T-helper 1 cell treated with Interleukin-12 subunit alpha and Interleukin-12 subunit beta and Interleukin-4 antibody, amounts not matched to agents 30 μg/mL and 1 μg/mL, for 36 hours (primary cell): ENCODE data around the gene CCDC154.
A peak's percentile ranks its signal among the peaks of the same experiment; 100 is the strongest.

ENCODE experiments used
- H3K27ac Mint-ChIP-seq: one replicate; pipeline ENCODE4 v1.8.0; 2021; ENCODE audit warnings: mild to moderate bottlenecking, mixed read lengths
- H3K27me3 Mint-ChIP-seq: one replicate; pipeline ENCODE4 v1.8.0; 2021; ENCODE audit warnings: low read depth, mixed read lengths
- H3K36me3 Mint-ChIP-seq: one replicate; pipeline ENCODE4 v1.8.0; 2021; ENCODE audit warnings: low read depth, mixed read lengths
- H3K4me1 Mint-ChIP-seq: one replicate; pipeline ENCODE4 v1.8.0; 2021; ENCODE audit warnings: low read depth, mixed read lengths
- H3K4me3 Mint-ChIP-seq: one replicate; pipeline ENCODE4 v1.8.0; 2021; ENCODE audit warnings: mild to moderate bottlenecking, moderate library complexity, mixed read lengths
- H3K9me3 Mint-ChIP-seq: one replicate; pipeline ENCODE4 v1.8.0; 2021; ENCODE audit warnings: mixed read lengths

CCDC154 gene

GRCh38 chr16:1429631-1430030 lies 14.7 kb downstream of the CCDC154 start:
- no peaks in the 10 kb centered on the region for H3K27me3 Mint-ChIP-seq
- H3K27ac Mint-ChIP-seq, result no peak overlapping the region
- H3K4me3 Mint-ChIP-seq, result no peak overlapping the region
- no peaks in the 10 kb centered on the region for H3K36me3 Mint-ChIP-seq
- no peaks in the 10 kb centered on the region for H3K4me1 Mint-ChIP-seq
- no peaks in the 10 kb centered on the region for H3K9me3 Mint-ChIP-seq

GRCh38 chr16:1429012-1429411 lies 15.3 kb downstream of the CCDC154 start:
- no peak overlapping the region for H3K27ac Mint-ChIP-seq
- H3K36me3 Mint-ChIP-seq, result no peaks in the 10 kb centered on the region
- H3K27me3 Mint-ChIP-seq, result no peaks in the 10 kb centered on the region
- no peak overlapping the region for H3K4me3 Mint-ChIP-seq
- no peaks in the 10 kb centered on the region for H3K9me3 Mint-ChIP-seq
- no peaks in the 10 kb centered on the region for H3K4me1 Mint-ChIP-seq

DNA sequence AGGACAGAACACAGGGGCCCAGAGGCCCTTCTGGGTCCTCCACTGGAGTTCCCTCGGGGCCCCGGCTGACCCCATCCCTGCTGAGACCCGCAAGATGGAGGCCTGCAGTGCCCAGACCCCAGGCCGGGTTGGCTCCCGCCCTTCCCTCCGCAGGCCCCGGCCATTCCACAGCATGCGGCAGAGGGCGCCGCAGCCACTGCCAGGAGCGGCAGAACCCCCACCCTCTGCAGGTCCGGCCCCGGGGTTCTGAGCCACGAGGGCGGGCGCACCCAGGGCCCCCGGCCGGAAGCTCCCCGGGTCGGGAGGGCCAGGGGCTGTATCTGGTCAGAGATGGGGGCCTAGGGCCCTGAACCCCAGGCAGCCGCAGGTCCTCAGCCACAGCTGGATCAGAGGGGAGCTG lies 15.8 kb downstream of the CCDC154 start:
- Mint-ChIP-seq H3K9me3 (no peaks in the 10 kb centered on the region), H3K36me3 (no peaks in the 10 kb centered on the region), H3K4me3 (no peak overlapping the region)

GRCh38 chr16:1427473-1428461 lies 16.6 kb downstream of the CCDC154 start:
- Mint-ChIP-seq H3K9me3 (no peaks in the 10 kb centered on the region), H3K4me3 (no peak overlapping the region), H3K36me3 (no peaks in the 10 kb centered on the region), H3K27ac (no peak overlapping the region), H3K4me1 (peaks cover 3% of the 10 kb centered on the region), H3K27me3 (no peaks in the 10 kb centered on the region)

More for the DNA sequence above, 15.8 kb downstream of the CCDC154 start:
- Mint-ChIP-seq H3K27me3 (no peaks in the 10 kb centered on the region), H3K27ac (no peak overlapping the region), H3K4me1 (peaks cover 3% of the 10 kb centered on the region)

GRCh38 chr16:1426734-1427471 lies 17.5 kb downstream of the CCDC154 start:
- Mint-ChIP-seq H3K4me1 (peaks cover 3% of the 10 kb centered on the region), H3K27me3 (no peaks in the 10 kb centered on the region), H3K9me3 (no peaks in the 10 kb centered on the region), H3K4me3 (no peak overlapping the region), H3K27ac (no peak overlapping the region), H3K36me3 (peaks cover 3% of the 10 kb centered on the region)

GRCh38 chr16:1425616-1426370 lies 18.6 kb downstream of the CCDC154 start:
- peaks cover 3% of the 10 kb centered on the region for H3K36me3 Mint-ChIP-seq
- no peaks in the 10 kb centered on the region for H3K9me3 Mint-ChIP-seq
- no peaks in the 10 kb centered on the region for H3K27me3 Mint-ChIP-seq
- no peak overlapping the region for H3K27ac Mint-ChIP-seq
- no peak overlapping the region for H3K4me3 Mint-ChIP-seq
- H3K4me1 Mint-ChIP-seq, result peaks cover 7% of the 10 kb centered on the region

- Mint-ChIP-seq H3K4me1 (peaks cover 12% of the 10 kb centered on the region), H3K36me3 (peaks cover 5% of the 10 kb centered on the region), H3K9me3 (no peaks in the 10 kb centered on the region), H3K27me3 (no peaks in the 10 kb centered on the region), H3K27ac (no peak overlapping the region), H3K4me3 (no peak overlapping the region)
Measured at GRCh38 chr16:1424028-1424427, 20.3 kb downstream of the CCDC154 start.

- Mint-ChIP-seq H3K27ac (peak overlapping the region; percentile 99), H3K9me3 (no peaks in the 10 kb centered on the region), H3K4me3 (no peak overlapping the region), H3K27me3 (no peaks in the 10 kb centered on the region), H3K36me3 (peaks cover 5% of the 10 kb centered on the region), H3K4me1 (peaks cover 12% of the 10 kb centered on the region)
Measured at GRCh38 chr16:1422076-1422475, 22.3 kb downstream of the CCDC154 start.

DNA sequence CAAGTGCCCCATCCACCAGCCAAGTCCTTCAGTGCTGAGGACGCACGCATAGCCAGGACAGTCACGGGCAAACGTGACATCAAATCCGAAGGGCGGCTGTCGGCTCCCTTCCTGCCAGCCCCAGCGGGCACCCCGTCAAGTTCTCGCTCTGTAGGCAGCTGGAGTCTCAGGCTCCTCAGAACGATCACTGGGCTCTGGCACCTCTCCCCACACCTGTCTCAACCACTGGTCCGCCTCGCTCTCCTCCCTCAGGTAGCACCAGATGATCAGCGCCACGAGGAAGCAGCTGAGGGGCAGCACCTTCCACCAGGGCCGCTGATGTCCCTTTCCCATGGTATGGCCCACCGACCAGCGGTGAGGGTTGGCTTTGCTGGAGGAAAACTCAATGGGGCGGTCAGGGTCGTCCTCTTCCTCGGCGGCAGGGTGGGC lies 24.2 kb downstream of the CCDC154 start:
- H3K4me1 Mint-ChIP-seq, result peaks cover 12% of the 10 kb centered on the region
- peak overlapping the region; percentile 88 for H3K4me3 Mint-ChIP-seq
- H3K36me3 Mint-ChIP-seq, result peaks cover 5% of the 10 kb centered on the region
- H3K27ac Mint-ChIP-seq, result peak overlapping the region; percentile 76
- no peaks in the 10 kb centered on the region for H3K9me3 Mint-ChIP-seq
- H3K27me3 Mint-ChIP-seq, result no peaks in the 10 kb centered on the region

DNA sequence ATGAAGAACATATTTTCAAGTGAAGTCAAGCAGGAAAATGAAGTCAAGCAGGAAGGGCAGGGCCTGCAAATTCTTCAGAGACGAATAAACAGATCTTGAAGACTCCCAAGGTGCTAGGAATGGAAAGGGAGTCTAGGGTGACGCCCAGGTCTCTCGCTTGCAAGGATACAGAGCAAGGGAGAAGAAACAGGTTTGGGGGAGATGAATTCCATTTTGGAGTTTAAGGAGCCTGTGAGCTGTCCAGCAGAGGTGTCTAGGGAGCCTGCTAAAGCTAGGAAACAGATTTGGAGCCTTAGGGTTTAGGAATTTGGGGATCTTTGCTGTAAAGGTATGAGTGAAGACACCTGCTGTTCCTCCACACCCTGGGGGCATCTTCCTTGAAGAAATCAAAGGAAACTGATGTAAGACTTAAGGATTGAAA lies 27.8 kb downstream of the CCDC154 start:
- no peak overlapping the region for H3K4me3 Mint-ChIP-seq
- peaks cover 5% of the 10 kb centered on the region for H3K36me3 Mint-ChIP-seq
- peaks cover 13% of the 10 kb centered on the region for H3K4me1 Mint-ChIP-seq
- peak overlapping the region; percentile 63 for H3K27ac Mint-ChIP-seq
- no peaks in the 10 kb centered on the region for H3K27me3 Mint-ChIP-seq
- no peaks in the 10 kb centered on the region for H3K9me3 Mint-ChIP-seq

DNA sequence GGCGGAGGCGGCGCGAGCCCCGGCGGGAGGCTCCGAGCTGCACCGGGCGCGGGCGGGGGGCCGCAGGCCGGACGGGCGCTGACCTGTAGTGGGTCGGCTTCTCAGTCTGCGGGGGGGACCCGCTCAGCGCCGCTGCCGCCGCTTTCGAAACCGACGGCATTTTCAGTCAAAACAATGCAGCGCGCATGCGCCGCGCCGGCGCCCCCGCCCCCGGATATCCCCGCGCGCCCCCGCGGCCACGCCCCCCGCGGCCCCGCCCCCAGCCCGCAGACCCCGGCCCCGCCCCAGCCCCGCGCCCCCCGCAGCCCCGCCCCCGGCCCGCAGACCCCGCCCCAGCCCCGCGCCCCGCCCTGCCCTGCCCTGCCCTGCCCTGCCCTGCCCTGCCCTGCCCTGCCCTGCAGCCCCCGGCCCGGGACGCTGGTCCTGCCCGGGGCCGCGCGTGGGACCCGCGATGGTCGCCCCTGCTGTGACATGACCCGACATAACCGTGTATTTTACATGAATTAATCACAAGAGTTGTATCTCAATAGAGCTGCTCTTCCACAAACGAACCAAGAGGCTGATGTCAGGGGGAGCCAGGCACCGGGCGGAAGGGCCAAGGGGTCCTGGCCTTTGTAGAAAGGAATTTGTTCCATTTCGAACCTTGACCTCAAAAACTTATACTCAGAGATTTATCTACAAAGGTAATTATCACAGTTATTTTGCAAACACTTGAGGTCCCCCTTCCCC lies 29.7 kb downstream of the CCDC154 start, which contains the start of gene UNKL:
TSS of gene UNKL (minus strand) at position 173 of the 729 bp plus-strand sequence. CDS start at position 160, 13 bp downstream.
- Mint-ChIP-seq H3K36me3 (peaks cover 3% of the 10 kb centered on the region), H3K4me3 (peak within 1 kb of the TSS; percentile 82), H3K4me1 (peaks cover 4% of the 10 kb centered on the region), H3K27ac (peak within 1 kb of the TSS; percentile 83), H3K27me3 (no peaks in the 10 kb centered on the region), H3K9me3 (no peaks in the 10 kb centered on the region)

DNA sequence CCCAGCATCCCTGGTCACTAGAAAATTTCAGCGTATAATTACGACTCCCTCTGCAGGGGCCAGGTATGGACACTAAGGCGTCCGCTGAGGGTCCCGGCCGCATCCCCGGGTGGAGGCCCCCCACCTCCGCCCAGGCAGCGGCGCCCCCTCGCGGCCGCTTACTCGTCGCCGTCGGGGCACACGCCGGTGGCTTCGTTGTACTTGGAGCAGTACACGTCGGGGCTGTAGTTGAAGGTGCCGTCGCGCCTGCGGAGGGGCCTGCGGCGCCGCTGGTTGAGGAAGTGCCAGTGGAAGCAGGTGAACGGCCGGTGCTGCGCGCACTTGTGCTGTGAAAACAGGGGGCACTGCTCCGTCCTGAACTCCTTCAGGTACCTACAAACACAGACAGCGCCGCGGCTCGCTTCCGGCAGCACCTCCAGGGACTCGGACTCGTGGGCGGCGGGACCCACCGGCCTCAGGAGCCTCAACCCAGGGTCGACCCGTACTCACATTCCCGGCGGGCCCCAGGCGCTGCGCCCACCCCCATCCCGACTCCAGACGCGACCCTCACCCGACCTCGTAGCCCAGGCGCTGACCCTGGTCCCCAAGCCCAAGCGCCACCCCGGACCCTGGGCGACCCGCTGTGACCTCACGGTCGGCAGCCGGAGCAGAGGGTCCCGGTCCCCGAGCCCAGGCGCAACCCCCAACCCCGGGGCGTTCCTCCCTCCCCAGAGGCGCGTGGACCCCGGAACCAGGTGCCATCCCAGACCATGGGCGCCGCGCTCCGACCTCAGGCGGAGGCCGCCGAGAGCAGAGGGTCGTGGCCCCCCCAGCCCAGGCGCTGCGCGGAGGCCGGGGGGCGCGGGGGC lies 30.4 kb downstream of the CCDC154 start:
- no peaks in the 10 kb centered on the region for H3K27me3 Mint-ChIP-seq
- peak overlapping the region; percentile 82 for H3K4me3 Mint-ChIP-seq
- H3K9me3 Mint-ChIP-seq, result no peaks in the 10 kb centered on the region
- peaks cover 7% of the 10 kb centered on the region for H3K4me1 Mint-ChIP-seq
- H3K27ac Mint-ChIP-seq, result peak overlapping the region; percentile 81
- peaks cover 3% of the 10 kb centered on the region for H3K36me3 Mint-ChIP-seq

DNA sequence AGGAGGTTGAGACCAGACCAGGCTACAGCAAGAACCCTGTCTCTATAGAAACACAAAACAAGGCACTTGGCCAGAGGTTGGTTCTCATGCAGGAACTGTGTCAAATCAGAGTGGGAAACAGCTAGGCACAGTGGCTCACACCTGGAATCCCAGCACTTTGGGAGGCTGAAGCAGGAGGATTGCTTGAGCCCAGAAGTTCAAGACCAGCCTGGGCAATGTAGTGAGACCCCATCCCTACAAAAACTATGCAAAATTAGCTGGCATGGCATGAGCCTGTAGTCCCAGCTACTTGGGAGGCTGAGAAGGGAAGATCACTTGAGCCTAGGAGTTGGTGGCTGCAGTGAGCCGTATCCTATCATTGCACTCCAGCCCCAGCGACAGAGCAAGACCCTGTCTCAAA lies 31.5 kb downstream of the CCDC154 start:
- Mint-ChIP-seq H3K36me3 (peaks cover 3% of the 10 kb centered on the region), H3K27me3 (no peaks in the 10 kb centered on the region), H3K4me3 (peak overlapping the region; percentile 44), H3K27ac (no peak overlapping the region), H3K4me1 (peaks cover 7% of the 10 kb centered on the region), H3K9me3 (no peaks in the 10 kb centered on the region)
